ENCODE results near the gene RTN4R. TPM values are rescaled to one million over a fixed set of nuclear protein-coding genes. Genes with fewer than 3 reads are reported as not detected.

RTN4R gene
- total and polyA plus RNA-seq, 9 of the 15 experiments (the other 6 are each of a cell fraction or from before 2014, with no cell fraction given) = 0.04 to 2.8 (median 1.4) TPM; not detected in 3

DNA sequence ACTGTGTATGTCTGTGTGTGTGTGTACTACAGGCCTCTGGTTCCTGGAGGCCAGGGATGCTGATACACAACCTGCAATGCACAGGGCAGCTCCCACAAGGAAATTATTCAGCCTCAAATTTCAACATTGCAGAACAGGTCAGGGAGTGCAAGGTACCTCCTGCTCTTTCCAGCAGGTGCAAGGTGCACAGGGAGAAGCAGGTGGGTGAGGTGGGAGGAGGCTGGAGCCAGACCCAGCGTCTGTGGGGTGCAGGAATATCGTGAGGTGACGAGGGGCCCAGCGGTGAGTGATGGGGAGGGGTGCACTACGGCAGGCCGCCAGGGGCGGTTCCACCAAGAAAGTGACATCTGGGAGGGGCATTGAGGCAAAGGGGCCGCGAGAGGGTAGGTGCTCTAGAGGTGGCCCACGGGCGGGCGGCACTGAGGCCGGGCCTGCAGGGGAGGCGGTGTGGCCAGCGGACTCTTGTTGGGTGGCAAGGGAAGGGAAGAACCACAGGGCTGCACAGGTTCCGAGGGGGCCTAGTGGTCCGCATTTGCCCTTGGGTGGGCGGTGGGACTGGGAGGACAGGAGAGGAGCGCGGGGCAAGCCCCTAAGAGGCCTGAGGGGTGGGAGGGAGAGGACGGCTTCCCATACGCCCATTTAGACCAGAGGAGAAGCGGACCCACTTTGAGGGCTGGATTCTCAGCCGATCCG, 30.1 kb upstream of the RTN4R start (continued):
- TF ChIP-seq, protein P1, sequence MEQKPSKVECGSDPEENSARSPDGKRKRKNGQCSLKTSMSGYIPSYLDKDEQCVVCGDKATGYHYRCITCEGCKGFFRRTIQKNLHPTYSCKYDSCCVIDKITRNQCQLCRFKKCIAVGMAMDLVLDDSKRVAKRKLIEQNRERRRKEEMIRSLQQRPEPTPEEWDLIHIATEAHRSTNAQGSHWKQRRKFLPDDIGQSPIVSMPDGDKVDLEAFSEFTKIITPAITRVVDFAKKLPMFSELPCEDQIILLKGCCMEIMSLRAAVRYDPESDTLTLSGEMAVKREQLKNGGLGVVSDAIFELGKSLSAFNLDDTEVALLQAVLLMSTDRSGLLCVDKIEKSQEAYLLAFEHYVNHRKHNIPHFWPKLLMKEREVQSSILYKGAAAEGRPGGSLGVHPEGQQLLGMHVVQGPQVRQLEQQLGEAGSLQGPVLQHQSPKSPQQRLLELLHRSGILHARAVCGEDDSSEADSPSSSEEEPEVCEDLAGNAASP (IDR thresholded peaks at IDR 0.05) = no peak
- TF ChIP-seq, protein P2, sequence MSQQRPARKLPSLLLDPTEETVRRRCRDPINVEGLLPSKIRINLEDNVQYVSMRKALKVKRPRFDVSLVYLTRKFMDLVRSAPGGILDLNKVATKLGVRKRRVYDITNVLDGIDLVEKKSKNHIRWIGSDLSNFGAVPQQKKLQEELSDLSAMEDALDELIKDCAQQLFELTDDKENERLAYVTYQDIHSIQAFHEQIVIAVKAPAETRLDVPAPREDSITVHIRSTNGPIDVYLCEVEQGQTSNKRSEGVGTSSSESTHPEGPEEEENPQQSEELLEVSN (IDR thresholded peaks at IDR 0.05; ENCODE audit: borderline replicate concordance in 1 of 2, extremely low read depth in 1 of 2, insufficient read depth in 1 of 2, insufficient read length in 1 of 2, low read depth in 1 of 2, low read length in 1 of 2, poor library complexity in 1 of 2, severe bottlenecking in 1 of 2) = no peak
- TF ChIP-seq ZNF12 (CRISPR knock-in tag; IDR thresholded peaks at IDR 0.05) (no peak; the same call in 1 of the 2 replicates), TGIF2 (CRISPR knock-in tag; IDR thresholded peaks at IDR 0.05) (no peak), PURB (CRISPR knock-in tag; IDR thresholded peaks at IDR 0.05; ENCODE audit: low read depth) (peak; percentile 97; the same call in 1 of the 2 replicates), GATA2 (CRISPR knock-in tag; IDR thresholded peaks at IDR 0.05) (peak; percentile 23; the same call in 1 of the 2 replicates), FOXP1 (CRISPR knock-in tag; IDR thresholded peaks at IDR 0.05) (peak; percentile 3; the same call in 1 of the 2 replicates), ZNF445 (CRISPR knock-in tag; IDR thresholded peaks at IDR 0.05; ENCODE audit: low read depth) (no peak), RHOXF2B (CRISPR knock-in tag; conservative IDR thresholded peaks at IDR 0.05) (no peak), HIVEP1 (CRISPR knock-in tag; IDR thresholded peaks at IDR 0.05) (no peak), CBFA2T2 (conservative IDR thresholded peaks at IDR 0.05) (0 out of 2 replicates have a peak, but pooled peaks have one; percentile 1), NR3C1 (CRISPR knock-in tag; IDR thresholded peaks at IDR 0.05) (peak; percentile 80; the same call in 1 of the 2 replicates), TCF7L2 (IDR thresholded peaks at IDR 0.05; ENCODE audit: low read depth, low read length) (no peak), MED1 (CRISPR knock-in tag; IDR thresholded peaks at IDR 0.05; ENCODE audit: borderline replicate concordance) (peak; percentile 9; the same call in 1 of the 2 replicates), NCOA6 (IDR thresholded peaks at IDR 0.05) (no peak), PHF8 (IDR thresholded peaks at IDR 0.05; ENCODE audit: borderline replicate concordance, low read length) (0 out of 2 replicates have a peak, but pooled peaks have one; percentile 11), MIER1 (IDR thresholded peaks at IDR 0.05; ENCODE audit: low read depth) (no peak)
- TF ChIP-seq, protein P3, sequence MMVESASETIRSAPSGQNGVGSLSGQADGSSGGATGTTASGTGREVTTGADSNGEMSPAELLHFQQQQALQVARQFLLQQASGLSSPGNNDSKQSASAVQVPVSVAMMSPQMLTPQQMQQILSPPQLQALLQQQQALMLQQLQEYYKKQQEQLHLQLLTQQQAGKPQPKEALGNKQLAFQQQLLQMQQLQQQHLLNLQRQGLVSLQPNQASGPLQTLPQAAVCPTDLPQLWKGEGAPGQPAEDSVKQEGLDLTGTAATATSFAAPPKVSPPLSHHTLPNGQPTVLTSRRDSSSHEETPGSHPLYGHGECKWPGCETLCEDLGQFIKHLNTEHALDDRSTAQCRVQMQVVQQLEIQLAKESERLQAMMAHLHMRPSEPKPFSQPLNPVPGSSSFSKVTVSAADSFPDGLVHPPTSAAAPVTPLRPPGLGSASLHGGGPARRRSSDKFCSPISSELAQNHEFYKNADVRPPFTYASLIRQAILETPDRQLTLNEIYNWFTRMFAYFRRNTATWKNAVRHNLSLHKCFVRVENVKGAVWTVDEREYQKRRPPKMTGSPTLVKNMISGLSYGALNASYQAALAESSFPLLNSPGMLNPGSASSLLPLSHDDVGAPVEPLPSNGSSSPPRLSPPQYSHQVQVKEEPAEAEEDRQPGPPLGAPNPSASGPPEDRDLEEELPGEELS (CRISPR knock-in tag; IDR thresholded peaks at IDR 0.05; ENCODE audit: borderline replicate concordance) = no peak
- TF ChIP-seq, protein P4, sequence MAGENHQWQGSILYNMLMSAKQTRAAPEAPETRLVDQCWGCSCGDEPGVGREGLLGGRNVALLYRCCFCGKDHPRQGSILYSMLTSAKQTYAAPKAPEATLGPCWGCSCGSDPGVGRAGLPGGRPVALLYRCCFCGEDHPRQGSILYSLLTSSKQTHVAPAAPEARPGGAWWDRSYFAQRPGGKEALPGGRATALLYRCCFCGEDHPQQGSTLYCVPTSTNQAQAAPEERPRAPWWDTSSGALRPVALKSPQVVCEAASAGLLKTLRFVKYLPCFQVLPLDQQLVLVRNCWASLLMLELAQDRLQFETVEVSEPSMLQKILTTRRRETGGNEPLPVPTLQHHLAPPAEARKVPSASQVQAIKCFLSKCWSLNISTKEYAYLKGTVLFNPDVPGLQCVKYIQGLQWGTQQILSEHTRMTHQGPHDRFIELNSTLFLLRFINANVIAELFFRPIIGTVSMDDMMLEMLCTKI (IDR thresholded peaks at IDR 0.05; ENCODE audit: partially characterized antibody) = no peak
- TF ChIP-seq, protein P5, sequence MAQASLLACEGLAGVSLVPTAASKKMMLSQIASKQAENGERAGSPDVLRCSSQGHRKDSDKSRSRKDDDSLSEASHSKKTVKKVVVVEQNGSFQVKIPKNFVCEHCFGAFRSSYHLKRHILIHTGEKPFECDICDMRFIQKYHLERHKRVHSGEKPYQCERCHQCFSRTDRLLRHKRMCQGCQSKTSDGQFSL (CRISPR knock-in tag; IDR thresholded peaks at IDR 0.05) = no peak; the same call in 1 of the 2 replicates
- TF ChIP-seq, protein P5 (tag; IDR thresholded peaks at IDR 0.05) = no peak

Data from K562 (cell line).